Midbrain (tissue), 1 donor: ENCODE data around the gene MYL1.

Experiments
- DNase-seq: peaks from one replicate; lab custom pipeline; 2025; lab: John Stamatoyannopoulos, UW

Gene MYL1

GRCh38 chr2:210267698-210268097, 47.3 kb downstream of the MYL1 start:
- DNase-seq = no peak

- no peak for DNase-seq
Observed at GRCh38 chr2:210264282-210264681, 50.7 kb downstream of the MYL1 start.

- DNase-seq = no peak
Observed at GRCh38 chr2:210263841-210264240, 51.1 kb downstream of the MYL1 start.

GRCh38 chr2:210262036-210262435, 52.9 kb downstream of the MYL1 start:
- DNase-seq = no peak

GRCh38 chr2:210259687-210260086, 55.3 kb downstream of the MYL1 start:
- no peak for DNase-seq

GRCh38 chr2:210252699-210253606, 62.0 kb downstream of the MYL1 start:
- DNase-seq = no peak

- no peak for DNase-seq
Observed at GRCh38 chr2:210250622-210251021, 64.4 kb downstream of the MYL1 start.
